Lung (tissue), 12 donors: Measurements from ENCODE around the gene TRAPPC3L. TPM values are rescaled to one million over a fixed set of nuclear protein-coding genes. Genes with fewer than 3 reads are reported as not detected.

Source experiments
- ATAC-seq: fragments of 200-7000 bp; cut with Tn5 transposase; one replicate; pipeline ENCODE4 v1.9.1; 2020; ENCODE audit warnings: moderate number of reproducible peaks; ENCODE audit not compliant: insufficient read depth, low FRiP score
- DNase-seq, 3 donors: peaks; one replicate each; pipeline ENCODE4 v3.0.0-alpha.2; 2013 to 2017
- H3K27ac ChIP-seq, 2 donors: one replicate each; pipeline ENCODE4 v1.5.1; 2013; ENCODE audit warnings: mild to moderate bottlenecking in 2 of 2, moderate library complexity in 2 of 2, control low read depth in 1 of 2, inconsistent platforms in 1 of 2, low read depth in 1 of 2, low read length in 1 of 2
- H3K27me3 ChIP-seq, 3 donors: one replicate each; pipeline ENCODE4 v1.5.1; 2013; ENCODE audit warnings: low read length in 2 of 3; ENCODE audit not compliant: control insufficient read depth in 3 of 3, insufficient read depth in 3 of 3
- H3K36me3 ChIP-seq, 4 donors: one replicate each; pipeline ENCODE4 v1.5.1; 2013; ENCODE audit warnings: low read length in 4 of 4, mild to moderate bottlenecking in 1 of 4, moderate library complexity in 1 of 4; ENCODE audit not compliant: control insufficient read depth in 4 of 4, insufficient read depth in 4 of 4
- H3K4me1 ChIP-seq, 5 donors: one replicate each; pipeline ENCODE4 v1.5.1; 2013; ENCODE audit warnings: low read length in 5 of 5, mild to moderate bottlenecking in 2 of 5, moderate library complexity in 1 of 5; ENCODE audit not compliant: control insufficient read depth in 5 of 5, insufficient read depth in 5 of 5
- H3K4me3 ChIP-seq: one replicate; pipeline ENCODE4 v1.5.1; 2013; ENCODE audit warnings: mild to moderate bottlenecking, control low read depth, moderate library complexity
- H3K9ac ChIP-seq, 2 donors: one replicate each; pipeline ENCODE4 v1.5.1; 2013; ENCODE audit warnings: low read length in 2 of 2, control low read depth in 1 of 2; ENCODE audit not compliant: insufficient read depth in 1 of 2
- H3K9me3 ChIP-seq, 4 donors: one replicate each; pipeline ENCODE4 v1.5.1; 2013; ENCODE audit warnings: low read length in 3 of 4, mild to moderate bottlenecking in 1 of 4, moderate library complexity in 1 of 4; ENCODE audit not compliant: control insufficient read depth in 4 of 4, insufficient read depth in 3 of 4
- CTCF ChIP-seq: IDR thresholded peaks from 2 replicates; pipeline ENCODE4 v1.5.1; 2012; ENCODE audit warnings: mild to moderate bottlenecking; ENCODE audit errors: control extremely low read depth, extremely low read depth
- WGBS, 2 donors: extraction: QIAGEN DNeasy Blood & Tissue Kit; methylation state at CpG; one replicate each; pipeline ENCODE4 v1.1.7; 2013; 5-methylcytosine and 5-hydroxymethylcytosine counted together
- polyA plus RNA-seq, 2 donors: library from polyadenylated mRNA; stranded (reverse); fragments of 200-250 nt; gene quantifications; one replicate each; pipeline ENCODE4 v1.2.1, GENCODE V29; 2013
- total RNA-seq, 2 donors: library from RNA; depleted of rRNA in 1 of 2; stranded (reverse); fragments of >200 nt in 1 of 2; gene quantifications; one replicate each; pipeline ENCODE4 v1.2.1, GENCODE V29; 2014 to 2021
- donor health status: control.
- donor health status: control.
- donor health status: Bipolar disorder and iron deficiency.
- donor health status: healthy.
- donor health status: DM: yes; HTN: yes; CAD: no.

Gene TRAPPC3L
- total and polyA plus RNA-seq, 4 donors, result 0.07 to 0.28 (median 0.25) TPM; not detected in 1

GRCh38 chr6:116472706-116473105 is 72.8 kb downstream of the TRAPPC3L start:
- Histone ChIP-seq H3K4me3 (no peak overlapping the region), H3K36me3 (no peaks in the 10 kb centered on the region), H3K4me1 (peaks cover 0 to 15% (median 5%) of the 10 kb centered on the region in 5 donors), H3K9me3 (no peaks in the 10 kb centered on the region), H3K27ac (no peak overlapping the region), H3K9ac (no peak overlapping the region), H3K27me3 (no peaks in the 10 kb centered on the region)
- DNase-seq (no peak), ATAC-seq (no peak)
- TF ChIP-seq CTCF, result no peak
- WGBS, 2 donors, result 94% methylated on average over 3 of the region's 3 CpGs

GRCh38 chr6:116471531-116471930 is 74.0 kb downstream of the TRAPPC3L start:
- Histone ChIP-seq H3K36me3 (no peaks in the 10 kb centered on the region), H3K27ac (no peak overlapping the region), H3K27me3 (no peaks in the 10 kb centered on the region), H3K9me3 (no peaks in the 10 kb centered on the region), H3K4me3 (no peak overlapping the region), H3K4me1 (peaks cover 0 to 22% (median 5%) of the 10 kb centered on the region in 5 donors), H3K9ac (no peak overlapping the region)
- no peak for TF ChIP-seq CTCF
- peak in 2 of 3 donors; percentile 52 to 55 for DNase-seq
- WGBS, 2 donors, result 54 to 66% methylated on average over 1 of the region's 1 CpG
- ATAC-seq, result no peak

GRCh38 chr6:116468293-116468692 is 77.2 kb downstream of the TRAPPC3L start:
- DNase-seq (no peak), ATAC-seq (peak; percentile 51)
- Histone ChIP-seq H3K36me3 (no peaks in the 10 kb centered on the region), H3K4me3 (no peak overlapping the region), H3K27ac (no peak overlapping the region), H3K9ac (no peak overlapping the region), H3K27me3 (no peaks in the 10 kb centered on the region), H3K9me3 (no peaks in the 10 kb centered on the region), H3K4me1 (peaks cover 0 to 29% (median 6%) of the 10 kb centered on the region in 5 donors)
- no peak for TF ChIP-seq CTCF
- WGBS, 2 donors, result 59 to 79% methylated on average over 1 of the region's 1 CpG

GRCh38 chr6:116467514-116467913 is 78.0 kb downstream of the TRAPPC3L start:
- no peak for ATAC-seq

More at GRCh38 chr6:116467514-116467913, 78.0 kb downstream of the TRAPPC3L start:
- no peak for DNase-seq
- no peak overlapping the region for H3K27ac ChIP-seq
- H3K9ac ChIP-seq, result no peak overlapping the region
- no peak for TF ChIP-seq CTCF
- H3K9me3 ChIP-seq, result no peaks in the 10 kb centered on the region
- peaks cover 0 to 26% (median 6%) of the 10 kb centered on the region in 5 donors for H3K4me1 ChIP-seq
- H3K27me3 ChIP-seq, result no peaks in the 10 kb centered on the region
- no peaks in the 10 kb centered on the region for H3K36me3 ChIP-seq
- no peak overlapping the region for H3K4me3 ChIP-seq
